NCI-H2171 treated with DMSO at 0.1 percent for 48 hours (cell line): Measurements from ENCODE around the gene CILP2.

Experiments
- DNase-seq: peaks from one replicate; lab custom pipeline; 2025; lab: John Stamatoyannopoulos, UW

Gene CILP2

GRCh38 chr19:19538061-19538784 is at the start of gene CILP2:
CILP2 (plus strand) TSS chr19:19538265; CDS start chr19:19538350, 85 bp downstream.
- DNase-seq = peak; percentile 33

GRCh38 chr19:19488875-19489690 is 49.0 kb upstream of the CILP2 start:
- peak; percentile 75 for DNase-seq

- peak; percentile 28 for DNase-seq
These were observed 48.3 kb upstream of the CILP2 start for GRCh38 chr19:19489804-19490204.

- DNase-seq = peak; percentile 75
These were observed 47.7 kb upstream of the CILP2 start for GRCh38 chr19:19490214-19490968.

GRCh38 chr19:19491321-19492025 is 46.6 kb upstream of the CILP2 start:
- DNase-seq = no peak

- no peak for DNase-seq
These were observed 45.9 kb upstream of the CILP2 start for GRCh38 chr19:19492026-19492610.

GRCh38 chr19:19493841-19494546 is 44.1 kb upstream of the CILP2 start:
- no peak for DNase-seq

GRCh38 chr19:19495614-19496603 is 42.2 kb upstream of the CILP2 start:
- DNase-seq = no peak

GRCh38 chr19:19498255-19498991 is 39.6 kb upstream of the CILP2 start:
- DNase-seq = no peak

GRCh38 chr19:19499272-19499995 is 38.6 kb upstream of the CILP2 start:
- DNase-seq = no peak

GRCh38 chr19:19500975-19501644 is 37.0 kb upstream of the CILP2 start:
- no peak for DNase-seq

GRCh38 chr19:19501798-19502197 is 36.3 kb upstream of the CILP2 start:
- no peak for DNase-seq

- DNase-seq = no peak
These were observed 35.8 kb upstream of the CILP2 start for GRCh38 chr19:19502281-19502680.

GRCh38 chr19:19502808-19503602 is 35.1 kb upstream of the CILP2 start:
- no peak for DNase-seq

GRCh38 chr19:19504754-19505668 is 33.1 kb upstream of the CILP2 start:
- DNase-seq = no peak
